ENCODE measurements around the gene SLC19A3. TPM values are rescaled to one million over a fixed set of nuclear protein-coding genes. Genes with fewer than 3 reads are reported as not detected.

SLC19A3 gene
- total and polyA plus RNA-seq, 2 donors (not counting 3 experiments of a cell fraction or from before 2014, with no cell fraction given) = 0.01 TPM; not detected in 1

DNA sequence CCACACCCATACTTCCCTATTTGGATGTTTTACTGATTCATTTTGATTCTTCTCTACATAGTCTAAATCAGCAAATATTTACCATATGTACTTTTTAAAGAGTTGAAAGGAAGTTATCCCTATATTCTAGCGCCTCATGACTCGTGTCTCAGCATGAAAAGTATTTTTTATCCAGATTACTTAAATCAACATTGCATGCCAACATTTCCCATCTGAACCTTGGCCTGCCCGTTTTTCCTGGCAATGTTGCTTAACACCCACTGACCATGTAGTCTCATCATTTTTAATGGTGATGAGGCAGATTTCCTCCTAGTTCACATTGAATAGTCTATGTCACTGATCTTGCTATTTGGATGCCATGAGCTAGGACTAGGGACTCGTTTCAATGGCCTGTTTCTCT, 64.4 kb downstream of the SLC19A3 start:
- Histone ChIP-seq H3K9me1 (replicated peaks; ENCODE audit: control insufficient read depth, extremely low read depth, insufficient read depth, low read length) (no peaks in the 10 kb centered on the region), H3K4me2 (ENCODE audit: insufficient read depth, low read length) (no peak overlapping the region), H4K20me1 (replicated peaks; ENCODE audit: control insufficient read depth, extremely low read depth, insufficient read depth, low read length) (no peaks in the 10 kb centered on the region), H3K79me2 (ENCODE audit: control insufficient read depth, insufficient read depth, low read length) (no peaks in the 10 kb centered on the region), H3K4me1 (ENCODE audit: control insufficient read depth, extremely low read depth, insufficient read depth, low read length) (no peaks in the 10 kb centered on the region), H3K4me3 (replicated peaks in 1 of 3; ENCODE audit: insufficient read depth in 1 of 3, low read depth in 1 of 3, low read length in 3 of 3) (no peak overlapping the region), H3K9ac (replicated peaks; ENCODE audit: extremely low read depth, insufficient read depth, low read length) (no peak overlapping the region), H3K36me3 (ENCODE audit: control insufficient read depth in 2 of 2, extremely low read depth in 1 of 2, insufficient read depth in 2 of 2, low read length in 2 of 2) (no peaks in the 10 kb centered on the region), H3K27me3 (ENCODE audit: control insufficient read depth in 2 of 2, insufficient read depth in 2 of 2, low read length in 2 of 2) (peaks cover 0 to 4% of the 10 kb centered on the region in 2 experiments), H3K27ac (ENCODE audit: insufficient read depth, low read depth, low read length) (no peak overlapping the region), H3K9me3 (replicated peaks; ENCODE audit: control insufficient read depth, insufficient read depth, low read length) (no peaks in the 10 kb centered on the region), H2AFZ (ENCODE audit: low read depth, low read length) (no peak overlapping the region)
- CTCF ChIA-PET = interaction anchor here (1.1 kb wide), 1 partner anchor 255 kb away, joined by 3 read pairs; no protein-coding TSS in a partner anchor
- dilution Hi-C loops (cut with MboI; ENCODE audit: extremely low pct_ligation_motif_present, low sequenced_read_pairs) = no loop called here
- no peak for DNase-seq (ENCODE audit: low read depth, low spot score)
- intact Hi-C loops (cut with micrococcal nuclease) = no loop called here
- no TSS peak for BruUV-seq (replicated peaks)
- FAIRE-seq = no peak
- TF ChIP-seq JUN (IDR thresholded peaks at IDR 0.05; ENCODE audit: borderline replicate concordance, insufficient read depth, insufficient read length, low read depth) = no peak
- no peak for TF ChIP-seq EZH2 (IDR thresholded peaks at IDR 0.05; ENCODE audit: borderline replicate concordance, low read depth, low read length, severe bottlenecking)
- TF ChIP-seq GATA2 (IDR thresholded peaks at IDR 0.05; ENCODE audit: insufficient read depth, insufficient read length, low read depth, low read length) = no peak
- TF ChIP-seq, protein P1, sequence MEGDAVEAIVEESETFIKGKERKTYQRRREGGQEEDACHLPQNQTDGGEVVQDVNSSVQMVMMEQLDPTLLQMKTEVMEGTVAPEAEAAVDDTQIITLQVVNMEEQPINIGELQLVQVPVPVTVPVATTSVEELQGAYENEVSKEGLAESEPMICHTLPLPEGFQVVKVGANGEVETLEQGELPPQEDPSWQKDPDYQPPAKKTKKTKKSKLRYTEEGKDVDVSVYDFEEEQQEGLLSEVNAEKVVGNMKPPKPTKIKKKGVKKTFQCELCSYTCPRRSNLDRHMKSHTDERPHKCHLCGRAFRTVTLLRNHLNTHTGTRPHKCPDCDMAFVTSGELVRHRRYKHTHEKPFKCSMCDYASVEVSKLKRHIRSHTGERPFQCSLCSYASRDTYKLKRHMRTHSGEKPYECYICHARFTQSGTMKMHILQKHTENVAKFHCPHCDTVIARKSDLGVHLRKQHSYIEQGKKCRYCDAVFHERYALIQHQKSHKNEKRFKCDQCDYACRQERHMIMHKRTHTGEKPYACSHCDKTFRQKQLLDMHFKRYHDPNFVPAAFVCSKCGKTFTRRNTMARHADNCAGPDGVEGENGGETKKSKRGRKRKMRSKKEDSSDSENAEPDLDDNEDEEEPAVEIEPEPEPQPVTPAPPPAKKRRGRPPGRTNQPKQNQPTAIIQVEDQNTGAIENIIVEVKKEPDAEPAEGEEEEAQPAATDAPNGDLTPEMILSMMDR (IDR thresholded peaks at IDR 0.05; ENCODE audit: extremely low read depth in 1 of 2, insufficient read depth in 1 of 2, low read depth in 1 of 2, low read length in 2 of 2) = no peak
- TF ChIP-seq, protein P2, sequence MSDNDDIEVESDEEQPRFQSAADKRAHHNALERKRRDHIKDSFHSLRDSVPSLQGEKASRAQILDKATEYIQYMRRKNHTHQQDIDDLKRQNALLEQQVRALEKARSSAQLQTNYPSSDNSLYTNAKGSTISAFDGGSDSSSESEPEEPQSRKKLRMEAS (IDR thresholded peaks at IDR 0.05; ENCODE audit: insufficient read depth, insufficient read length) = no peak
- no peak for TF ChIP-seq POLR2A (IDR thresholded peaks at IDR 0.05; ENCODE audit: low read depth, low read length)
- no peak for TF ChIP-seq POLR2AphosphoS5 (IDR thresholded peaks at IDR 0.05; ENCODE audit: insufficient read depth, low read depth, low read length)
- no peak for TF ChIP-seq FOS (IDR thresholded peaks at IDR 0.05; ENCODE audit: borderline replicate concordance, insufficient read depth, low read length)
- TF ChIP-seq MYC (IDR thresholded peaks at IDR 0.05; ENCODE audit: low read depth, low read length) = no peak
- POLR2A ChIA-PET = no interaction called here

Measured in endothelial cell of umbilical vein (primary cell).